H1 (cell line): ENCODE data around the gene NR1I2. TPM values are rescaled to one million over a fixed set of nuclear protein-coding genes. Genes with fewer than 3 reads are reported as not detected.

Source experiments
- ATF3 ChIP-seq: IDR thresholded peaks from 2 replicates; pipeline ENCODE4 v1.6.1; 2011; ENCODE audit warnings: low read depth, mild to moderate bottlenecking, low read length; ENCODE audit not compliant: insufficient read depth
- HDAC2 ChIP-seq, 2 experiments: fragments of 300-600 bp in 1 of 2; sonication (generic) in 1 of 2; IDR thresholded peaks; 2 replicates each; pipeline ENCODE4 v1.6.1; 2011 to 2012; ENCODE audit warnings: low read depth in 2 of 2, low read length in 2 of 2, mild to moderate bottlenecking in 2 of 2, moderate library complexity in 2 of 2, borderline replicate concordance in 1 of 2, inconsistent platforms in 1 of 2
- JUND ChIP-seq: IDR thresholded peaks from 2 replicates; pipeline ENCODE4 v1.6.1; 2011; ENCODE audit warnings: mild to moderate bottlenecking, improper control_type of control experiment, low read length
- RAD21 ChIP-seq, 2 experiments: IDR thresholded peaks in 1 of 2; conservative IDR thresholded peaks in 1 of 2; 2 replicates each; pipeline ENCODE4 v1.6.1; 2011; ENCODE audit warnings: low read depth in 2 of 2, low read length in 2 of 2, improper control_type of control experiment in 1 of 2, inconsistent platforms in 1 of 2, mild to moderate bottlenecking in 1 of 2, moderate library complexity in 1 of 2
- SIRT6 ChIP-seq: IDR thresholded peaks from one replicate; pipeline ENCODE4 v1.7.1; 2012; ENCODE audit warnings: low read length, inconsistent platforms
- TAF1 ChIP-seq: IDR thresholded peaks from 2 replicates; pipeline ENCODE4 v1.6.1; 2011; ENCODE audit warnings: mild to moderate bottlenecking, low read depth, low read length
- USF2 ChIP-seq: IDR thresholded peaks from 2 replicates; pipeline ENCODE4 v1.6.1; 2011; ENCODE audit warnings: low read length, improper control_type of control experiment
- polyA plus RNA-seq, 7 experiments: library from polyadenylated mRNA; depleted of rRNA in 3 of 7; stranded (reverse) in 5 of 7; unstranded in 2 of 7; fragments of >200 nt in 5 of 7; fragments of 200-250 nt in 2 of 7; gene quantifications; 1 replicate in 5 of 7; 2 replicates in 1 of 7; 4 replicates in 1 of 7; pipeline versions ENCODE4 v1.2.1 to v1.2.3, GENCODE V29; 2011 to 2013; ENCODE audit warnings: missing spikeins in 2 of 7, mixed read lengths in 2 of 7
- total RNA-seq: library from RNA; stranded (reverse); fragmentation: NEBNext Ultra II Directional; extraction: Animal tissue kit (Norgen Biotek cat#: 25700); gene quantifications from 2 replicates; pipeline ENCODE4 v1.2.1, GENCODE V29; 2021

The NR1I2 gene
- total and polyA plus RNA-seq, 2 of the 8 experiments (the other 6 are each of a cell fraction or from before 2014, with no cell fraction given) = 0.28 to 1.8 TPM

DNA sequence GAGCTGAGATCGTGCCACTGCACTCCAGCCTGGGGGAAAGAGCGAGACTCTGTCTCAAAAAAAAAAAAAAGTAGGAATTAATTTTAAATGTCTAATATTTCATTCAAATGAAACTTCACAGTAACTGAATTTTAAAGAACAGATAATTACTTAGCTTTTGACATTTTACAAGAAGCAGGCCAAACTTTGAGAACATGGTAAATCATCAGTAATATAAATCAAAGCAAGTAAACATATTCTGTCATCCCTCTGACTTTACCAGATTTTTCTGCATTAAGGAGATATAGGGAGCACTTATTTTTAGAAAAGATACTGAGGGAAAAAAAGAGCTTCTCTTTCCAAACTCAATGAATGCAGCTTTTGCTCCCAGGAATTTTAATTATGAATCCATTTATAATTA is 37.0 kb downstream of the NR1I2 start (continued):
- TF ChIP-seq TAF1 = no peak
- no peak for TF ChIP-seq USF2
- TF ChIP-seq RAD21 (IDR thresholded peaks at IDR 0.05 in 1 of 2, conservative IDR thresholded peaks at IDR 0.05 in 1 of 2; ENCODE audit: low read depth in 2 of 2, low read length in 2 of 2) = no peak
- TF ChIP-seq JUND = no peak
- no peak for TF ChIP-seq SIRT6
- TF ChIP-seq ATF3 = no peak
- TF ChIP-seq HDAC2 (IDR thresholded peaks at IDR 0.05; ENCODE audit: borderline replicate concordance in 1 of 2, low read depth in 2 of 2, low read length in 2 of 2) = no peak
